DOHH2 (cell line): Measurements from ENCODE around the gene CUTC.
"Not testable (repeated sequence)": the region's sequence is repeated elsewhere in the genome, so short reads cannot be mapped to it uniquely, and the experiment has no call there.

Source experiments
- H3F3A ChIP-seq: fragments of 200-600 bp; sonication (generic), shearing (Covaris generic); 2 replicates; pipeline ENCODE4 v1.6.0; 2016; ENCODE audit warnings: antibody characterized with exemption, mild to moderate bottlenecking; ENCODE audit not compliant: control insufficient read depth, insufficient read depth
- H3K27ac ChIP-seq: fragments of 200-600 bp; sonication (generic); 2 replicates; pipeline ENCODE4 v1.5.1; 2014; ENCODE audit warnings: low read depth, mild to moderate bottlenecking, low read length, moderate library complexity
- H3K27me3 ChIP-seq: fragments of 200-600 bp; sonication (generic); 2 replicates; pipeline ENCODE4 v1.6.1; 2014; ENCODE audit warnings: mild to moderate bottlenecking, low read length, mixed read lengths; ENCODE audit not compliant: control insufficient read depth
- H3K36me3 ChIP-seq: fragments of 200-600 bp; sonication (generic); 2 replicates; pipeline ENCODE4 v1.6.1; 2014; ENCODE audit warnings: mild to moderate bottlenecking, low read length, moderate library complexity, mixed read lengths; ENCODE audit not compliant: control insufficient read depth
- H3K4me1 ChIP-seq: fragments of 200-600 bp; sonication (generic); 2 replicates; pipeline ENCODE4 v1.6.1; 2014; ENCODE audit warnings: mild to moderate bottlenecking, low read length, mixed read lengths; ENCODE audit not compliant: control insufficient read depth
- H3K4me2 ChIP-seq: fragments of 200-600 bp; sonication (generic); 2 replicates; pipeline ENCODE4 v1.6.0; 2014; ENCODE audit warnings: mild to moderate bottlenecking, low read length, moderate library complexity
- H3K4me3 ChIP-seq: fragments of 200-600 bp; sonication (generic); 2 replicates; pipeline ENCODE4 v1.5.1; 2014; ENCODE audit warnings: mild to moderate bottlenecking, low read length, mixed read lengths
- H3K79me2 ChIP-seq: fragments of 200-600 bp; sonication (generic); 2 replicates; pipeline ENCODE4 v1.6.1; 2014; ENCODE audit warnings: mild to moderate bottlenecking, low read length, mixed read lengths; ENCODE audit not compliant: control insufficient read depth
- H3K9me2 ChIP-seq: fragments of 200-600 bp; sonication (generic); replicated peaks from 2 replicates; pipeline ENCODE4 v1.6.1; 2014; ENCODE audit warnings: mild to moderate bottlenecking, low read length, mixed read lengths; ENCODE audit not compliant: control insufficient read depth
- H3K9me3 ChIP-seq: fragments of 200-600 bp; sonication (generic); 2 replicates; pipeline ENCODE4 v1.6.1; 2014; ENCODE audit warnings: antibody characterized with exemption, low read length, mixed read lengths; ENCODE audit not compliant: control insufficient read depth, insufficient read depth
- H4K20me1 ChIP-seq: fragments of 200-600 bp; sonication (generic); 2 replicates; pipeline ENCODE4 v1.6.0; 2014; ENCODE audit warnings: low read depth, mild to moderate bottlenecking, antibody characterized with exemption, low read length, moderate library complexity; ENCODE audit not compliant: control insufficient read depth, insufficient read depth
- EZH2phosphoT487 ChIP-seq: fragments of 200-600 bp; sonication (generic); IDR thresholded peaks from 2 replicates; pipeline ENCODE4 v1.6.1; 2017; ENCODE audit warnings: borderline replicate concordance, mild to moderate bottlenecking, antibody characterized with exemption, low read length, moderate library complexity, mixed read lengths
- TF ChIP-seq, protein P1 (sequence below): fragments of 200-600 bp; sonication (generic); IDR thresholded peaks from one replicate; pipeline ENCODE4 v1.5.1; 2014; ENCODE audit warnings: antibody characterized with exemption, mild to moderate bottlenecking, low read depth, low read length; ENCODE audit not compliant: poor library complexity, severe bottlenecking

The CUTC gene

DNA sequence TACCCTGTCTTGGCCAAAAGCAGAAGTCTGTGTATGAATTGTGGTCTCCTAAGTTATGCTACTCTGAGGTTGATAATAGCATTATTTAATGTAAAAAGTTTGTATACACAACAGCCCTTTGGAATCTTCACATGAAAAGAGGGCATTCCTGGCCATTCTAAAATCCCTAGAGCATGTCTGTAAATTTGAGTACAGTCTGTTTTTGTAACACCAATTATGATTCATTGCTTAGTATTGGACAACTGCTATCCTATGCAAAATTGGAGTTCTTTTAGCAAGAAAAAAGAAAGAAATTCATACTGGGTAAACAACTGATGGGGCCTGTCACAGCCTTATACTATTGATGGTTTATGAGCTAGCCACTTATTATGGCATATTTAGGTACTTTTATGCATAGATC lies 10.2 kb downstream of the CUTC start:
- peaks cover 10% of the 10 kb centered on the region; the same call in 1 of the 2 replicates for H3K9me3 ChIP-seq
- H4K20me1 ChIP-seq, result no peaks in the 10 kb centered on the region
- H3K27me3 ChIP-seq, result no peaks in the 10 kb centered on the region
- no peaks in the 10 kb centered on the region for H3K9me2 ChIP-seq
- H3K36me3 ChIP-seq, result peaks cover 92% of the 10 kb centered on the region
- H3K79me2 ChIP-seq, result peaks cover 10% of the 10 kb centered on the region
- H3F3A ChIP-seq, result no peaks in the 10 kb centered on the region
- H3K4me3 ChIP-seq, result no peak overlapping the region
- peaks cover 4% of the 10 kb centered on the region; the same call in 1 of the 2 replicates for H3K4me1 ChIP-seq
- TF ChIP-seq, protein P1, sequence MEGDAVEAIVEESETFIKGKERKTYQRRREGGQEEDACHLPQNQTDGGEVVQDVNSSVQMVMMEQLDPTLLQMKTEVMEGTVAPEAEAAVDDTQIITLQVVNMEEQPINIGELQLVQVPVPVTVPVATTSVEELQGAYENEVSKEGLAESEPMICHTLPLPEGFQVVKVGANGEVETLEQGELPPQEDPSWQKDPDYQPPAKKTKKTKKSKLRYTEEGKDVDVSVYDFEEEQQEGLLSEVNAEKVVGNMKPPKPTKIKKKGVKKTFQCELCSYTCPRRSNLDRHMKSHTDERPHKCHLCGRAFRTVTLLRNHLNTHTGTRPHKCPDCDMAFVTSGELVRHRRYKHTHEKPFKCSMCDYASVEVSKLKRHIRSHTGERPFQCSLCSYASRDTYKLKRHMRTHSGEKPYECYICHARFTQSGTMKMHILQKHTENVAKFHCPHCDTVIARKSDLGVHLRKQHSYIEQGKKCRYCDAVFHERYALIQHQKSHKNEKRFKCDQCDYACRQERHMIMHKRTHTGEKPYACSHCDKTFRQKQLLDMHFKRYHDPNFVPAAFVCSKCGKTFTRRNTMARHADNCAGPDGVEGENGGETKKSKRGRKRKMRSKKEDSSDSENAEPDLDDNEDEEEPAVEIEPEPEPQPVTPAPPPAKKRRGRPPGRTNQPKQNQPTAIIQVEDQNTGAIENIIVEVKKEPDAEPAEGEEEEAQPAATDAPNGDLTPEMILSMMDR, result no peak
- TF ChIP-seq EZH2phosphoT487, result no peak
- H3K4me2 ChIP-seq, result no peak overlapping the region
- H3K27ac ChIP-seq, result no peak overlapping the region

DNA sequence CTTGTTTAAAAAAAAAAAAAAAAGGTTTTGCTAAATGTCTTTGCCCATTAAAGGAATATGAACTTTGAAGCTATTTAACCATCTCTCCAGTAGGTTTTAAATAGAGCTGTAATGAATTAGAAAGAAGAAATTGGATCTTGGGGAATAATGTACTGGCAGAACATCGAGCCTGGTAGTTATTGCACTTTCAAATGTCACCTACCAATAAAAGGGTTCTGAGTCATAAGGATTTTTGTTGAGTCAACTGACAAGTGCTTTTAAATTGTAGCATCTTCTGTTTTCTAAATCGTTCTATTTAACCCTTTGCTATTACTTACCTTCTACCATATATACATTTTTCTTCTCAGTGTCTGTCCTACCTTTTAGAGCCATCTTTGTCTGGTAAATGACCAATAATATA lies 10.7 kb downstream of the CUTC start:
- Histone ChIP-seq H4K20me1 (no peaks in the 10 kb centered on the region), H3K9me2 (no peaks in the 10 kb centered on the region), H3K36me3 (peaks cover 89% of the 10 kb centered on the region), H3K4me3 (no peak overlapping the region), H3K79me2 (peaks cover 6% of the 10 kb centered on the region), H3K27ac (no peak overlapping the region), H3K4me2 (no peak overlapping the region), H3K4me1 (peaks cover 4% of the 10 kb centered on the region; the same call in 1 of the 2 replicates), H3K9me3 (peaks cover 10% of the 10 kb centered on the region; the same call in 1 of the 2 replicates), H3K27me3 (no peaks in the 10 kb centered on the region), H3F3A (no peaks in the 10 kb centered on the region)
- TF ChIP-seq, protein P1, result no peak
- no peak for TF ChIP-seq EZH2phosphoT487

DNA sequence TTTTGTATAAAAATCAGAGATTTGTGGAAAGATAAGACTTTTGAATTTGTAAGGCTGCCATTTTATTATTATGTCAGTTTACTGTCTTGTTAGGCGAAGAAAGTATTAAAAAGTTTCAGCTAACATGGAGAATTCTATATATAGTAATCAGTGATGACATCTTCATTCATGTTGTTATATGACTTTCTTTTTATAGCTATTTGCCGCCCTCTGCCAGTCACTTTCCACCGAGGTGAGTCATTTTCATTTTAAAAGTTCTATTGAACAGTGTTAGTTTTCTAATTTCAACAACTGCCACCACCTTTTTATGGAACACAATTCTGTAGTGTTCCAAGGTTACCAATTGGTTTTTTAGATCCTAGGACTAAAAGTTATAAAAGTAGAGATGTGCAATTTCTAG lies 11.8 kb downstream of the CUTC start:
- no peak overlapping the region for H3K27ac ChIP-seq
- H3K36me3 ChIP-seq, result peaks cover 89% of the 10 kb centered on the region

DNA sequence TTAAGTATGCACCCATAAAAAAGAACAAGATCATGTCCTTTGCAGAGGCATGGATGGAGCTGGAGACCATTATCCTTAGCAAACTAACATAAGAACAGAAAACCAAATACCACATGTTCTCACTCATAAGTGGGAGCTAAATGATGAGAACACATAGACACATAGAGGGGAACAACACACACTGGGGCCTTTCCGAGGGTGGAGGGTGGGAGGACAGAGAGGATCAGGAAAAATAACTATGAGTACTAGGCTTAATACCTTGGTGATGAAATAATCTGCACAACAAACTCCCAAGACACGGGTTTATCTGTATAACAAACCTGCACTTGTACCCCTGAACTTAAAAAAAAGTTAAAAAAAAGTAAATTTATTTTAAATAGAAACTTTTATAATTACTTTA lies 14.1 kb downstream of the CUTC start:
- not testable (repeated sequence) for H3K4me3 ChIP-seq, H3K4me2 ChIP-seq, H3K27me3 ChIP-seq, H4K20me1 ChIP-seq, H3K9me3 ChIP-seq, H3K9me2 ChIP-seq, H3F3A ChIP-seq, H3K4me1 ChIP-seq, H3K27ac ChIP-seq, H3K79me2 ChIP-seq
- H3K36me3 ChIP-seq, result peaks cover 88% of the 10 kb centered on the region

More for the DNA sequence above, 11.8 kb downstream of the CUTC start:
- no peaks in the 10 kb centered on the region for H3K4me1 ChIP-seq
- H3K79me2 ChIP-seq, result peaks cover 6% of the 10 kb centered on the region
- no peaks in the 10 kb centered on the region for H3F3A ChIP-seq
- no peaks in the 10 kb centered on the region for H4K20me1 ChIP-seq
- H3K9me3 ChIP-seq, result peaks cover 10% of the 10 kb centered on the region; the same call in 1 of the 2 replicates
- no peak overlapping the region for H3K4me3 ChIP-seq
- H3K4me2 ChIP-seq, result no peak overlapping the region
- TF ChIP-seq, protein P1, result no peak
- no peak for TF ChIP-seq EZH2phosphoT487
- no peaks in the 10 kb centered on the region for H3K9me2 ChIP-seq
- no peaks in the 10 kb centered on the region for H3K27me3 ChIP-seq
